Esophagus muscularis mucosa (tissue), 4 donors: ENCODE results near the gene ZNF146. TPM values are rescaled to one million over a fixed set of nuclear protein-coding genes. Genes with fewer than 3 reads are reported as not detected.
A peak's percentile ranks its signal among the peaks of the same experiment; 100 is the strongest.
"Not testable (repeated sequence)": the region's sequence is repeated elsewhere in the genome, so short reads cannot be mapped to it uniquely, and the experiment has no call there.

Experiments
- DNase-seq: peaks from one replicate; pipeline ENCODE4 v3.0.0-alpha.2; 2017; ENCODE audit errors: extremely low spot score
- H3K27ac ChIP-seq, 4 donors: fragments of 200-600 bp; sonication (generic); replicated peaks in 1 of 4; 1 replicate in 3 of 4; 2 replicates in 1 of 4; pipeline ENCODE4 v1.5.1; 2016 to 2019; ENCODE audit warnings: mild to moderate bottlenecking in 1 of 4
- H3K27me3 ChIP-seq, 4 donors: fragments of 200-600 bp; sonication (generic); one replicate each; pipeline versions ENCODE4 v1.5.1 to v1.6.0; 2016 to 2019
- H3K36me3 ChIP-seq, 4 donors: fragments of 200-600 bp; sonication (generic); one replicate each; pipeline ENCODE4 v1.5.1; 2016 to 2019
- H3K4me1 ChIP-seq, 4 donors: fragments of 200-600 bp; sonication (generic); one replicate each; pipeline ENCODE4 v1.5.1; 2016 to 2019
- H3K4me3 ChIP-seq, 4 donors: fragments of 200-600 bp; sonication (generic); 1 replicate in 2 of 4; 2 replicates in 2 of 4; pipeline ENCODE4 v1.5.1; 2016 to 2019; ENCODE audit warnings: mild to moderate bottlenecking in 4 of 4, moderate library complexity in 1 of 4
- H3K9me3 ChIP-seq, 4 donors: fragments of 200-600 bp; sonication (generic); 1 replicate in 3 of 4; 2 replicates in 1 of 4; pipeline ENCODE4 v1.5.1; 2016 to 2019
- EP300 ChIP-seq: sonication (generic); formaldehyde crosslinking; IDR thresholded peaks from one replicate; pipeline ENCODE4 v1.6.1; 2017; ENCODE audit warnings: antibody characterized with exemption
- POLR2A ChIP-seq: fragments of 450-650 bp; IDR thresholded peaks from one replicate; pipeline ENCODE4 v1.6.1; 2017; ENCODE audit warnings: antibody characterized with exemption, moderate library complexity, mild to moderate bottlenecking, low read depth
- POLR2AphosphoS5 ChIP-seq, 2 donors: sonication (generic); formaldehyde crosslinking; IDR thresholded peaks; one replicate each; pipeline ENCODE4 v1.6.1; 2017; ENCODE audit warnings: antibody characterized with exemption in 2 of 2
- WGBS: methylation state at CpG from one replicate; pipeline ENCODE4 v1.1.5; 2018; 5-methylcytosine and 5-hydroxymethylcytosine counted together
- intact Hi-C: fragments of 100-400 bp; cut with DNase I; formaldehyde crosslinking; loops from one replicate; pipeline ENCODE4 v1.15.1; 2023
- small RNA-seq, 3 donors: library from RNA; depleted of rRNA; stranded (forward); fragments of <200 nt; gene quantifications; one replicate each; pipeline ENCODE3, GENCODE V24; 2016
- total RNA-seq, 4 donors: library from RNA; depleted of rRNA; stranded (reverse); fragments of >200 nt; gene quantifications; one replicate each; pipeline versions ENCODE4 v1.1.0 to v1.2.1, GENCODE V29; 2016
- TF ChIP-seq, protein P1 (sequence below), 3 experiments: fragments of 200-600 bp in 2 of 3; fragments of 450-650 bp in 1 of 3; sonication (generic) in 2 of 3; IDR thresholded peaks; one replicate each; pipeline ENCODE4 v1.5.1; 2017 to 2019; ENCODE audit warnings: antibody characterized with exemption in 3 of 3, mild to moderate bottlenecking in 2 of 3, moderate library complexity in 1 of 3

The ZNF146 gene
- total RNA-seq, 4 donors from 2014 or later = 44.9 to 78.2 (median 49.9) TPM

DNA sequence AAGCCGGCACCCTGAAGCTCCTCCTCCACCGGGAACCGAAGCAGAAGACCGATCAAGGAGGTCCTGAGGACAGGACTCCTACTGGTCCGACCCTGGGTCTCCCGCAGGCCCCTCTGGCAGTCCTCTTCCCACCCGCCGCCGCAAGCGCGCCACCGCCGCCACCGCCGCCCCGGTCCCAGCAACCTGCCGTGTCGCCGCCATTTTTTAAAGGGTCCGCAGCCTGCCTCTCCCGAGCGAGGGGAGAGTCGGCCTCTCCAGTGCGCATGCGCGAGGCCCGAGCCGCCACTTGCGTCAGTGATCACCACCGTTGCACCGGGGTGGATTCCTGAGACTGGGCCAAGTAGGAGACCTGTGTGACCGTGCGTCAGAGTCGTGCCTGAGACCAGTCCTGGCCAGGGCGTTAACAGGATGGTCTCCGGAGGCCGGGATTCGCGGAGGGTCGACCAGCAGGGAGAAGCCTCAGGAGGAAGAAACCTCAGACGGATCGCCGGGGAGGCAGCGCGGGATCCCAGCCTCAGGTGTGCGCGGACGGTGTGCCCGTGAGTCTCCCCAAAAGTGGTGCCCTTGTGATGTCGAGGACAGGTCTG, 51.6 kb downstream of the ZNF146 start:
- no peaks in the 10 kb centered on the region for H3K27me3 ChIP-seq
- intact Hi-C loops = no loop called here
- peaks cover 0 to 3% (median 0%) of the 10 kb centered on the region in 4 donors for H3K36me3 ChIP-seq
- no peak overlapping the region for H3K27ac ChIP-seq
- peaks cover 0 to 19% (median 4%) of the 10 kb centered on the region in 4 donors for H3K9me3 ChIP-seq
- H3K4me3 ChIP-seq = peak overlapping the region in 3 of 4 donors; percentile 15 to 20 (median 19)
- TF ChIP-seq, protein P1, sequence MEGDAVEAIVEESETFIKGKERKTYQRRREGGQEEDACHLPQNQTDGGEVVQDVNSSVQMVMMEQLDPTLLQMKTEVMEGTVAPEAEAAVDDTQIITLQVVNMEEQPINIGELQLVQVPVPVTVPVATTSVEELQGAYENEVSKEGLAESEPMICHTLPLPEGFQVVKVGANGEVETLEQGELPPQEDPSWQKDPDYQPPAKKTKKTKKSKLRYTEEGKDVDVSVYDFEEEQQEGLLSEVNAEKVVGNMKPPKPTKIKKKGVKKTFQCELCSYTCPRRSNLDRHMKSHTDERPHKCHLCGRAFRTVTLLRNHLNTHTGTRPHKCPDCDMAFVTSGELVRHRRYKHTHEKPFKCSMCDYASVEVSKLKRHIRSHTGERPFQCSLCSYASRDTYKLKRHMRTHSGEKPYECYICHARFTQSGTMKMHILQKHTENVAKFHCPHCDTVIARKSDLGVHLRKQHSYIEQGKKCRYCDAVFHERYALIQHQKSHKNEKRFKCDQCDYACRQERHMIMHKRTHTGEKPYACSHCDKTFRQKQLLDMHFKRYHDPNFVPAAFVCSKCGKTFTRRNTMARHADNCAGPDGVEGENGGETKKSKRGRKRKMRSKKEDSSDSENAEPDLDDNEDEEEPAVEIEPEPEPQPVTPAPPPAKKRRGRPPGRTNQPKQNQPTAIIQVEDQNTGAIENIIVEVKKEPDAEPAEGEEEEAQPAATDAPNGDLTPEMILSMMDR (IDR thresholded peaks at IDR 0.05) = no peak
- TF ChIP-seq POLR2AphosphoS5 (IDR thresholded peaks at IDR 0.05) = no peak
- DNase-seq = no peak
- 91% methylated on average over 45 of the region's 50 CpGs for WGBS
- H3K4me1 ChIP-seq = no peaks in the 10 kb centered on the region

DNA sequence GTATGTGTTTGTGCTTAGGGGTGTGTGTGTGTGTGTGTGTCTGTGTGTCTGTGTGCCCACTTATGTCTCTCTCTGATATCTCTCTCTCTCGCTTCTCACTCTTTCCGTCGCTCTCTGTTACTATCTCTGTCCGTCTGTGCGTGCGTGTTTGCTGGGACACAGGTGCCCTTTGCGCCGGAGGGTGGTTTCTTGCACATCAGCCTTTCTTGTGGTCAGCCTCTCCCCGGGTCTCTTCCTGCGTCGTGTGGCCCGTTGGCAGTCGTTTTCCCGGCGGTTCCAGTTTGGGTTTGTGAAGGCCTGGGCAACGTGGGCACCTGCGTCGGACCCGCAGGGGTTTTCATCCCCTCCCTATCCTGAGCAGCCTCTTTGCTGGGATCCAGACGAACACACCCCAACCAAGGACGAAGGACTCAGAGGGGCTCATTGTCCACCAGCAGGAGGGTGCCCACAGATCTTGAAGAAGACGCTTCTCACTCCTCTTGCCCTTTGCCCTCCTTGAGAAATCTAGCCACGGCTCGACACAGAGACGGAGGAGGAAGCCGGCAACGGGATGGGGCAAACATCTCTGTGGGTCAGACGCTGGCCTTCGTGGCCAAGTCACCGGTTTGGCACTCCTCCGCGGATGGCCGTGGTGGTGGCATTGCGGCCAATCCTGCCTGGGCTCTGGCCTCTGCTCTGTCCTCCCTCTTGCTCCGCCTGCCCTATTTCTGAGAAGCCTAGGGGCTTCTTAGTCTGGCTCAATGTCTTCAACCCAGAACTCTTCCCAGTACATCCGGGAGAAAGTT, 52.3 kb downstream of the ZNF146 start:
- TF ChIP-seq, protein P1 (IDR thresholded peaks at IDR 0.05) = no peak
- TF ChIP-seq POLR2AphosphoS5 (IDR thresholded peaks at IDR 0.05) (no peak), EP300 (no peak), POLR2A (no peak)
- 95% methylated on average over 35 of the region's 36 CpGs for WGBS
- peaks cover 0 to 19% (median 4%) of the 10 kb centered on the region in 4 donors for H3K9me3 ChIP-seq
- H3K4me1 ChIP-seq = no peaks in the 10 kb centered on the region
- no peak for DNase-seq
- H3K36me3 ChIP-seq = peaks cover 0 to 3% (median 0%) of the 10 kb centered on the region in 4 donors
- intact Hi-C loops = no loop called here
- H3K27ac ChIP-seq = no peak overlapping the region
- no peaks in the 10 kb centered on the region for H3K27me3 ChIP-seq
- peak overlapping the region in 1 of 4 donors; percentile 19 for H3K4me3 ChIP-seq

DNA sequence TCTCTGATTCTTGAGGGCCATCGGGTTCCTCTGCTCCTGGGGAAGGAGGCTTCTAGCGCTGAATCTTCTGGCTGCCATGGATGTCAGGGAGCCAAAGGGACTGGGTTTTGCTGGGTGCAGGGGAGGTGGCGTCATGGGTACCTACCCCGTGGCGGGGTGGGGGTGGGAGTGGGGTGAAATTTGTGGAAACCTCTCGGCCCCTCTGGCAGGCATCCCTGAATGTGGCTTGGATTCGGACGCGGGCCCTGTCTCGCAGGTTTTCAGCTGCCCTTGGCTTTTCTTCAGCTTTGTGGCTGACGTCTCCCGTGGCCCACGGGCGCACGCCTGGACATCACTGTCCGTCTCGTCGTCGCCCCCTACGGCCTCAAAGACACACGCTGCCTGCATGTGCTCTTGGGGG, 53.2 kb downstream of the ZNF146 start:
- H3K4me1 ChIP-seq, H3K27me3 ChIP-seq, H3K27ac ChIP-seq, H3K36me3 ChIP-seq, intact Hi-C loops, DNase-seq, H3K4me3 ChIP-seq: not testable (repeated sequence)
- 93% methylated on average over 17 of the region's 21 CpGs for WGBS
- H3K9me3 ChIP-seq = peaks cover 0 to 19% (median 4%) of the 10 kb centered on the region in 4 donors

DNA sequence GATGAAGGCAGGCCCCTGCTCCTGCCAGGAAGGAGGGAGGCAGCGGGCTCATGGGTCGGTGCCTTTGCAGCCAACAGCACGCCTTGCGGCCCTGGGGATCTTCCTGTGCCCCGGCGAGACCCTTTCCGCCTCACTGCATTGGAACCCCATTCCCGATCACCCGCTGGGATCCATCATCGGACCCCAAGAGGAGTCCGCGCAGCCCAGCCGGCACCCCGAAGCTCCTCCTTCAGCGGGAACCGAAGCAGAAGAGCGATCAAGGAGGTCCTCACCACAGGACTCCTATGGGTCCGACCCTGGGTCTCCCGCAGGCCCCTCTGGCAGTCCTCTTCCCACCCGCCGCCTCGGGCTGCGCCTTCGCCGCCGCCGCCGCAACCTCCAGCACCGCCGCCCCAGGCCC, 53.7 kb downstream of the ZNF146 start:
- H3K9me3 ChIP-seq = peaks cover 0 to 19% (median 4%) of the 10 kb centered on the region in 4 donors
- WGBS = 91% methylated on average over 19 of the region's 30 CpGs
- H3K27ac ChIP-seq, DNase-seq, H3K36me3 ChIP-seq, H3K4me1 ChIP-seq, H3K27me3 ChIP-seq, intact Hi-C loops: not testable (repeated sequence)
- H3K4me3 ChIP-seq = peak overlapping the region in 2 of 4 donors; percentile 20 to 30

DNA sequence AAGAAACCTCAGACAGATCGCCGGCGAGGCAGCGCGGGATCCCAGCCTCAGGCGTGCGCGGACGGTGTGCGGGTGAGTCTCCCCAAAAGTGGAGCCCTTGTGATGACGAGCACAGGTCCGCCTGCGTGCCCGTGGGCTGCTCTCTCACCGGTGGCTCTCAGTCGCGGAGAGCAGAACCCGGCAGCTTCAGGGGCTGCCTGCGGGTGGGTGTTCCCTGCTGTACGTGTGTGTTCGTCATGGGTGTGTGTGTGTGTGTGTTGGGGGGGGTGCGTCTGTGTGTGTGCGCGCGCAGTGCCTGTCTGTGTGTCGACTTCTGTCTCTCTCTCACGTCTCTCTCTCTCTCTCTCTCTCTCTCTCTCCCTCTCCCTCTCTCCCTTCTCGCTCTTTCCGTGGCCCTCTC, 54.4 kb downstream of the ZNF146 start:
- DNase-seq, H3K4me1 ChIP-seq, H3K4me3 ChIP-seq, intact Hi-C loops, H3K27ac ChIP-seq, H3K36me3 ChIP-seq, H3K27me3 ChIP-seq: not testable (repeated sequence)
- peaks cover 0 to 19% (median 4%) of the 10 kb centered on the region in 4 donors for H3K9me3 ChIP-seq
- 97% methylated on average over 11 of the region's 29 CpGs for WGBS

Small RNAs within 50 kb of the gene (small RNA-seq; reads per million reads assigned to genes)
- gene RF00019 = 0 reads per million in 3 donors

Other genes with a start within 250 kb of the ZNF146 start
- gene SDHAF1, start 219.9 kb upstream of the ZNF146 start, total RNA-seq = 10 to 100 TPM; 44.0 to 60.3 (median 50.2) TPM
- gene SYNE4, start 206.3 kb upstream of the ZNF146 start, total RNA-seq = 1 to 10 TPM in 1 of 4 donors, not detected in 3; 1.3 TPM
- 10 to 100 TPM; 27.0 to 43.6 (median 35.5) TPM for gene ALKBH6, start 200.9 kb upstream of the ZNF146 start, total RNA-seq
- gene CLIP3, start 182.2 kb upstream of the ZNF146 start, total RNA-seq = 10 to 100 TPM; 39.9 to 73.3 (median 51.4) TPM
- gene THAP8, start 160.8 kb upstream of the ZNF146 start, total RNA-seq = 10 to 100 TPM in 2 of 4 donors, 1 to 10 TPM in 2; 6.3 to 21.3 (median 12.1) TPM
- gene WDR62, start 160.2 kb upstream of the ZNF146 start, total RNA-seq = under 1 TPM in 3 of 4 donors, not detected in 1; 0.26 to 0.52 (median 0.50) TPM
- not detected for gene OVOL3, start 104.0 kb upstream of the ZNF146 start, total RNA-seq
- 100 to 1,000 TPM in 2 of 4 donors, 10 to 100 TPM in 2; 64.8 to 152 (median 85.7) TPM for gene POLR2I, start 100.2 kb upstream of the ZNF146 start, total RNA-seq
- 100 to 1,000 TPM; 164 to 230 (median 192) TPM for gene TBCB, start 99.6 kb upstream of the ZNF146 start, total RNA-seq
- 100 to 1,000 TPM; 212 to 245 (median 229) TPM for gene CAPNS1, start 75.0 kb upstream of the ZNF146 start, total RNA-seq
- gene COX7A1, start 62.7 kb upstream of the ZNF146 start, total RNA-seq = 100 to 1,000 TPM in 2 of 4 donors, 10 to 100 TPM in 2; 65.8 to 231 (median 101) TPM
- gene ZNF565, start 441 bp upstream of the ZNF146 start, total RNA-seq = 1 to 10 TPM; 4.6 to 5.7 (median 5.1) TPM
- 1 to 10 TPM; 2.5 to 5.8 (median 4.1) TPM for gene ZFP14, start 164.1 kb downstream of the ZNF146 start, total RNA-seq
- gene ZFP82, start 203.5 kb downstream of the ZNF146 start, total RNA-seq = 1 to 10 TPM; 3.5 to 6.0 (median 5.8) TPM